Endodermal cell (in vitro differentiated cells): Measurements from ENCODE around the gene PRDM5. TPM values are rescaled to one million over a fixed set of nuclear protein-coding genes. Genes with fewer than 3 reads are reported as not detected.

Source experiments
- DNase-seq: peaks from one replicate; pipeline ENCODE4 v3.0.0-alpha.2; 2017
- H3K27ac ChIP-seq: 2 replicates; pipeline ENCODE4 v1.5.1; 2013; ENCODE audit warnings: mild to moderate bottlenecking, low read depth, low read length, moderate library complexity
- H3K27me3 ChIP-seq: 2 replicates; pipeline ENCODE4 v1.6.1; 2013; ENCODE audit warnings: mild to moderate bottlenecking, low read length, moderate library complexity; ENCODE audit not compliant: insufficient read depth, control insufficient read depth, poor library complexity, severe bottlenecking
- H3K36me3 ChIP-seq: 2 replicates; pipeline ENCODE4 v1.7.0; 2013; ENCODE audit warnings: mild to moderate bottlenecking, low read length, moderate library complexity; ENCODE audit not compliant: control insufficient read depth, insufficient read depth
- H3K4me1 ChIP-seq: one replicate; pipeline ENCODE4 v1.7.0; 2013; ENCODE audit warnings: low read length; ENCODE audit not compliant: control insufficient read depth, insufficient read depth
- H3K4me3 ChIP-seq: 2 replicates; pipeline ENCODE4 v1.5.1; 2013; ENCODE audit warnings: mild to moderate bottlenecking, low read length, moderate library complexity
- H3K9ac ChIP-seq: 2 replicates; pipeline ENCODE4 v1.6.1; 2013; ENCODE audit warnings: mild to moderate bottlenecking, low read length, moderate library complexity; ENCODE audit not compliant: poor library complexity, severe bottlenecking; ENCODE audit errors: extremely low read depth
- H3K9me3 ChIP-seq: 2 replicates; pipeline ENCODE4 v1.6.1; 2013; ENCODE audit warnings: mild to moderate bottlenecking, low read length, moderate library complexity; ENCODE audit not compliant: control insufficient read depth
- H3K27ac Mint-ChIP-seq: 2 replicates; pipeline ENCODE4 v1.8.0; 2020; ENCODE audit warnings: mixed read lengths
- H3K27me3 Mint-ChIP-seq: 2 replicates; pipeline ENCODE4 v1.8.0; 2021; ENCODE audit warnings: mild to moderate bottlenecking, mixed read lengths; ENCODE audit not compliant: insufficient read depth
- H3K36me3 Mint-ChIP-seq: 2 replicates; pipeline ENCODE4 v1.8.0; 2020; ENCODE audit warnings: low read depth, mixed read lengths
- H3K4me1 Mint-ChIP-seq: 2 replicates; pipeline ENCODE4 v1.8.0; 2020; ENCODE audit warnings: mixed read lengths
- H3K4me3 Mint-ChIP-seq: 2 replicates; pipeline ENCODE4 v1.8.0; 2020; ENCODE audit warnings: mild to moderate bottlenecking, moderate library complexity, mixed read lengths
- H3K9me3 Mint-ChIP-seq: 2 replicates; pipeline ENCODE4 v1.8.0; 2020; ENCODE audit warnings: mild to moderate bottlenecking, mixed read lengths
- CTCF ChIP-seq: fragments of 200-600 bp; sonication (generic); conservative IDR thresholded peaks from 2 replicates; pipeline ENCODE4 v1.5.0; 2021; ENCODE audit warnings: antibody characterized with exemption, mild to moderate bottlenecking
- WGBS, 2 experiments: methylation state at CpG; one replicate each; pipeline versions ENCODE4 v1.1.5 to v1.1.7; 2013; ENCODE audit warnings: missing lambda C conversion rate in 2 of 2, mixed read lengths in 1 of 2; ENCODE audit not compliant: insufficient coverage in 1 of 2, insufficient read length in 1 of 2; 5-methylcytosine and 5-hydroxymethylcytosine counted together
- total RNA-seq, 2 donors: library from RNA; stranded (reverse); fragmentation: NEBNext Ultra II Directional in 1 of 2; extraction: Animal tissue kit (Norgen Biotek cat#: 25700) in 1 of 2; gene quantifications; 2 replicates in 1 of 2; 3 replicates in 1 of 2; pipeline ENCODE4 v1.2.1, GENCODE V29; 2021

Gene PRDM5
- total RNA-seq, 2 donors from 2014 or later: 18.3 to 19.1 TPM

GRCh38 chr4:120939693-120940092 lies 17.2 kb upstream of the PRDM5 start:
- no peak for TF ChIP-seq CTCF
- H3K4me1 Mint-ChIP-seq: no peaks in the 10 kb centered on the region

GRCh38 chr4:120929847-120930246 lies 7.3 kb upstream of the PRDM5 start:
- no peak for TF ChIP-seq CTCF
- DNase-seq: no peak
- no peak overlapping the region for H3K27ac Mint-ChIP-seq
- no peak overlapping the region for H3K4me3 ChIP-seq
- H3K9me3 Mint-ChIP-seq: no peaks in the 10 kb centered on the region
- H3K36me3 ChIP-seq: no peaks in the 10 kb centered on the region
- H3K4me1 ChIP-seq: no peaks in the 10 kb centered on the region
- H3K4me3 Mint-ChIP-seq: no peak overlapping the region
- H3K27me3 Mint-ChIP-seq: no peaks in the 10 kb centered on the region
- no peak overlapping the region for H3K9ac ChIP-seq
- no peaks in the 10 kb centered on the region for H3K27me3 ChIP-seq
- 100% methylated on average over 1 of the region's 1 CpG; no CpG with 5 or more reads in 1 of the 2 experiments for WGBS, 2 experiments
- no peaks in the 10 kb centered on the region for H3K9me3 ChIP-seq
- H3K36me3 Mint-ChIP-seq: no peaks in the 10 kb centered on the region
- H3K27ac ChIP-seq: no peak overlapping the region
- H3K4me1 Mint-ChIP-seq: no peaks in the 10 kb centered on the region

More at GRCh38 chr4:120939693-120940092, 17.2 kb upstream of the PRDM5 start:
- Histone ChIP-seq H3K9me3 (no peaks in the 10 kb centered on the region), H3K27ac (no peak overlapping the region), H3K4me1 (no peaks in the 10 kb centered on the region), H3K27me3 (no peaks in the 10 kb centered on the region), H3K9ac (no peak overlapping the region), H3K4me3 (no peak overlapping the region), H3K36me3 (no peaks in the 10 kb centered on the region)
- no peaks in the 10 kb centered on the region for H3K27me3 Mint-ChIP-seq
- DNase-seq: no peak
- H3K4me3 Mint-ChIP-seq: no peak overlapping the region
- H3K9me3 Mint-ChIP-seq: peaks cover 1% of the 10 kb centered on the region
- H3K27ac Mint-ChIP-seq: no peak overlapping the region
- H3K36me3 Mint-ChIP-seq: no peaks in the 10 kb centered on the region

GRCh38 chr4:120927801-120928409 lies 5.4 kb upstream of the PRDM5 start:
- no peaks in the 10 kb centered on the region for H3K9me3 ChIP-seq
- Mint-ChIP-seq H3K4me3 (no peak overlapping the region), H3K36me3 (no peaks in the 10 kb centered on the region), H3K27ac (no peak overlapping the region), H3K4me1 (peaks cover 7% of the 10 kb centered on the region), H3K27me3 (peaks cover 7% of the 10 kb centered on the region), H3K9me3 (no peaks in the 10 kb centered on the region)
- no peak for DNase-seq
- no peaks in the 10 kb centered on the region for H3K4me1 ChIP-seq
- H3K4me3 ChIP-seq: no peak overlapping the region
- peaks cover 11% of the 10 kb centered on the region for H3K27me3 ChIP-seq
- no peak overlapping the region for H3K27ac ChIP-seq
- H3K36me3 ChIP-seq: no peaks in the 10 kb centered on the region
- no peak overlapping the region for H3K9ac ChIP-seq
- no peak for TF ChIP-seq CTCF
